GM12874 (cell line): Measurements from ENCODE around the gene LRRC8D.

Experiments
- TF ChIP-seq, protein P1 (sequence below): IDR thresholded peaks from 2 replicates; pipeline ENCODE4 v1.5.1; 2011; ENCODE audit warnings: low read depth, mild to moderate bottlenecking, control low read depth, low read length, moderate library complexity; ENCODE audit not compliant: insufficient read depth

Gene LRRC8D

DNA sequence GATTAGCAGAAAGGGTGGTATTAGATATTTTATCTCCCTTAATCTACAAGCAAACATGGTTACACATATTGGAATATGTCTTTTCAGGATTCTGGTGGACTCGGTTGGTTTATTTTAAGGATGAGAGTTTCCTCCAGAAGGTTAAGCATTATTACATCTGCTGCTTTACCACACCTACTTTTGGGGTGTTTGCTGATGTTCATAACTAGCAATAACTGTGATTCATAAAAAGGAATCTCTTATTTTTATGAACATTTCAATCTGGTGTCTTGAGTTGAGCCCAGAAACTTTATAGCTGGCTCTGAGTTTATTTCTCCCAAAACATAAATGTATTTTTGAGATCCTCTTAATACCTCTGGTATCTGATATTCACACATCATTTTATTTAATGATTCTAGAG is 82.7 kb downstream of the LRRC8D start:
- TF ChIP-seq, protein P1, sequence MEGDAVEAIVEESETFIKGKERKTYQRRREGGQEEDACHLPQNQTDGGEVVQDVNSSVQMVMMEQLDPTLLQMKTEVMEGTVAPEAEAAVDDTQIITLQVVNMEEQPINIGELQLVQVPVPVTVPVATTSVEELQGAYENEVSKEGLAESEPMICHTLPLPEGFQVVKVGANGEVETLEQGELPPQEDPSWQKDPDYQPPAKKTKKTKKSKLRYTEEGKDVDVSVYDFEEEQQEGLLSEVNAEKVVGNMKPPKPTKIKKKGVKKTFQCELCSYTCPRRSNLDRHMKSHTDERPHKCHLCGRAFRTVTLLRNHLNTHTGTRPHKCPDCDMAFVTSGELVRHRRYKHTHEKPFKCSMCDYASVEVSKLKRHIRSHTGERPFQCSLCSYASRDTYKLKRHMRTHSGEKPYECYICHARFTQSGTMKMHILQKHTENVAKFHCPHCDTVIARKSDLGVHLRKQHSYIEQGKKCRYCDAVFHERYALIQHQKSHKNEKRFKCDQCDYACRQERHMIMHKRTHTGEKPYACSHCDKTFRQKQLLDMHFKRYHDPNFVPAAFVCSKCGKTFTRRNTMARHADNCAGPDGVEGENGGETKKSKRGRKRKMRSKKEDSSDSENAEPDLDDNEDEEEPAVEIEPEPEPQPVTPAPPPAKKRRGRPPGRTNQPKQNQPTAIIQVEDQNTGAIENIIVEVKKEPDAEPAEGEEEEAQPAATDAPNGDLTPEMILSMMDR = no peak

DNA sequence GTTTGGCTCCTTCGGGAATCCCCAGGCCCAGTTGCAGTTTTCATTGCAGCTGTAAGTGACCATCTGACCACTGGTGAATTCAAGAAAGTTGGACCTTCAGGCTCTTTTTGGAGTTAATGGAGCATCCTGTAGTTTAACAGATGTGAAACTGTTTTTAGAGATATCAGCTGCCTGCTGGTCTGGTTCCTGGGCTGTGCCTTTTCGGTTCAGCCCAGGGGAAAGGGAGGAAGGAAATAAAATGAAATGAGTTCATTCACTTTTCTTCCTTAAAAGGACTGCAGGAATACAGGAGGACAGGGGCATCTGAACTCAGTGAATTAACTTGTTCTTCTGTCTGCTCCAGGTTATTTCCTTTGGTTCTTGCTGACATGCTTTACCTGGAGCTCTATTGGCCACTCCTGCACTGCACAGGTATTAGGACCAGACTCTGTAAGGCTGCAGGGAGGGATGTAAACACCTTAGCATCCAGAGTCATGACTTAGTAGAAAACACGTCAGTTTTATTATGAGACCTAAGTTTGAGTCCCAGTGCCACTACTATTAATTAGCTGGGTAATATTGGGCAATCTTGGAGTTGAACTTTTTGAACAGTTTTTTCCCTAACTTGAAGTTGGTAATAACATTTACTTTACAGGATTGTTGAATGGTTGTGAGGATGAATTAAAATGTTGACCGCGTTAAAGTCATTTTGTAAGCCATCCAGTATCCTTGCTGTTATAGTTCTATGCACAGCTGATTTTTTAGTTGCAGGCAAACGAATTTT is 83.6 kb downstream of the LRRC8D start:
- TF ChIP-seq, protein P1 = no peak

DNA sequence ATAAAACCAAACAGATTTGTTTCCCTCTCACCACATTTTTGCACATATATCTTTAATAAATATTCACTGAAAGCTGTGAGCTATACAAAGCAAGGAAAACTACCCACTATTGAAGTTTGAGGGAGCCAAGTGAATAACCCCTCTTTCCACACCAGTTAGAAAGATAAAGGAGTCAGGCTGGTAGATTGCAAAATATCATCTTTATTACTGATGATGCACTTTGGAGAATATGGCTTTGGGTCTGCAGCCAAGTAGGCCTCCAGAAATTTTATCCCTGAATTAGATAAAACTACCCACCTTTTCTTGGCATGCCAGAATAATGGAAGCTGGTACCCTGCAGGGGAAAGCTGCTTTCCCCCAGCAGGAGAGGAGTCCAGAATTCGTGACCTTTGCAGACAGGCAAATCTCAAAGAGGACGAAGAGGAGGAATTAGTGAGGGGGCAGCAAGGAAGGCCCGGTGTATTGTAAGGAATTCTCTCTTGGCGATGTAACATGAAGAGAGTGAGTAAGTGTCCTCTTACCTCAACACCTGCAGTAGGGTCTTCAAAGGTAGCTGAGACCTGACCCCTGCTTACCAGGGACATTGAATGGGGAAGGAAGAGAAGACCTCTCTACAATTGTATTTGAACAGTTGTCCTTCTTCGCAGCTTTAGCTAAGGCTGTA is 84.7 kb downstream of the LRRC8D start:
- TF ChIP-seq, protein P1 = no peak

DNA sequence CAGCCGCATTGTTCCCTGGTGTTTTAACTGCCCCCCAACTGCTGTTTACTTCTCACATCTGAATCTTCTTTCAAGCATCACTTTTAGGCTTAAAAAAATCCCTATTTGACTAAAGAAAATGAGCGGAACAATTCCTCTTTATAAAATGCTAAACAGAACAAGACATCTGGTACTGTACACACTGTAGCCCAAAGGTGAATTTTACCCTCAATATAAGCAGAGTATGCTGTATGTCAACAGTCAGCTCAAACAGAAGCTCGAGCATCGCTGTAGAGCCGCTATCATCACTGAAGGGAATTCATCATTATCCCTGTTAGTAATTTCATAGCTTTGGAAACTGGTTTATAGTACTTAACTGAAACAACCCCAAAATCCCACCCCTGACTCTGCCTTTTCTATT is 85.3 kb downstream of the LRRC8D start:
- TF ChIP-seq, protein P1 = no peak

DNA sequence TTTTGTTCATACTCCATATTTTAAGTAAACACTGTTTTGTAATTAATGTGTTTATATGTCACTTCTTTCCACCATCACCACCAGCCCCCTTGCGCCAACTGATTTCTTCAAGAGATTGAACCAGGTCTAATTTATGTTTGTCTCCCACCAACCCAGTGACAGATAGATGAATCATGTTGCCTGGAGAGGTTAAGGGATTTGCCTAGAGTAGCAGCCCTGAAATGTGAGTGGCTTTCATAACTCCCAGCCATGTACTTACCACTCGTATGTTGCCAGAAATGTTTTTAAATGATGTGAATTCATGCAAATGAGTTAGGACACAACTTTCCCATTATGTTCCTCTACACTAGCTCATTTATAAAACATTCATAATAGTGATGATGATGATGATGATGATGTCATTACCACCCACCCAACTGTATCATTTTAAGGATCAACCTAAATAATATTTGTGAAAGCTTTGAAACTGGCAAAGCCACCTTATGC is 86.9 kb downstream of the LRRC8D start:
- TF ChIP-seq, protein P1 = no peak

DNA sequence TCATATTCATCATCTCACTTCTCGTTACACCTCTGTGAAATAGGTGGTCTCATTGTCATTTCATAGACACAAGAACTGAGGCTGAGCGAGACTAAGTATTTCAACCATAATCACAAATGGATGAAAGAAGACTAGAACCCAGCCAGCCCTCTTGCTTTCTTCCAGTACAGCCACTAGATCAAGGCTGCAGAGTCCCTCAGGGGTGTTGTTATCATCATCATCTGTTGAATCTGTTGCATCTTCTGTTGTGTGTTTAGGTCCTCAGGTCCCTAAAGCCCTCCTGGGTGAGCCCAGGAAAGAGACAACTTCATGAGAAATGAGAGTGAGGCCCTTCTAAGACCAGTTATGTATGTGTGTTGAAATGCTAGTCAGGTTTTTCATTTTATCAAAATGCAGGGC is 87.4 kb downstream of the LRRC8D start:
- TF ChIP-seq, protein P1 = no peak

DNA sequence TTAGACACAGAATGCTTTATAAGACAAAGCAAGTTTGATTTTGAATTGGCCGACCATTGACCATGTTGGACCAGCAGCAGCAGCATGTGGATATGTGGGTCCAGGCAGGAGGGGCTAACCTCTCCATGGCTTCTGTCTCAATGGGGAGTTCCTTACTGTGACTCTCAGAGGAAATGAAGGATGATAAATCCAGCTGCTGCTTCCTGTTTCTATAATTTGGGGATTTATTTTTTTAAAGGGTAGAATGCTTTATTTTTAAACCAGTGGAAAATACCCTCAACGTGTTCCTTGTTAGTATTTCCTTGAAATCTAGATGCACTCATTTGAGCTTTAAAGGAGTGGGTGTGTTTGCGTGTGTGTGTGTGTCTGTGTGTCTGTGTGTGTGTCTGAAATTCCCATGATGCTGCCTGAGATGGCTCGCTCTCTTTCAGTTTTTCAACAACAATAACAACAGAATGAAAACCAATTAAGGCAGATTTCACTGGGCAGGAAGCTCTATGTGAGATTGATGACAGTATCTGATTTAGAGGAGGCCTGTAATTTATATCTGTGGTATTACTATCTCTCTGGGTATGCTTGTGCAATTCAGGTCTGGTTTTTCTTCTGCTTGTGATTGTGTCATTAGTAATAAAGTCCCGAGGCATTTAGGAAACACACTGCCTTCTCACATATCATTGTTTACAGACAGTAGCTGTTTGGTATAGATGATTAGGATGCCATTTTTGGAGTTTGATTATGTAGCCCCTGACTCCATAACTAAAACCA is 88.0 kb downstream of the LRRC8D start:
- TF ChIP-seq, protein P1 = no peak
